GM12878 (cell line): Measurements from ENCODE around the gene NLN. TPM values are rescaled to one million over a fixed set of nuclear protein-coding genes. Genes with fewer than 3 reads are reported as not detected.

Experiments
- ATAC-seq: fragments of 200-7000 bp; cut with Tn5 transposase; 3 replicates; pipeline ENCODE4 v1.9.1; 2020; ENCODE audit warnings: mild to moderate bottlenecking, moderate library complexity
- BruUV-seq: library from RNA; stranded (reverse); fragments of 400-500 nt; replicated peaks from 2 replicates; lab custom pipeline; 2021; lab: Mats Ljungman, UMichigan
- CTCF ChIA-PET: fragments of 300-600 bp; sonication (Branson Sonifier 250); formaldehyde crosslinking; extraction: SDS; loops from one replicate; lab custom pipeline; 2021; ENCODE audit warnings: inconsistent platforms; lab: Yijun Ruan, JAX
- POLR2A ChIA-PET: fragments of 350-600 bp; formaldehyde crosslinking; extraction: SDS; loops from one replicate; lab custom pipeline; 2021; ENCODE audit warnings: inconsistent platforms; lab: Charles Lee
- RAD21 ChIA-PET: fragments of 300-600 bp; sonication (Branson Sonifier 250); formaldehyde crosslinking; loops from one replicate; lab custom pipeline; 2023; ENCODE audit warnings: antibody characterized with exemption; ENCODE audit not compliant: unreplicated experiment; lab: Charles Lee
- SMC1A ChIA-PET: fragments of 300-600 bp; sonication (Branson Sonifier 250); formaldehyde crosslinking; loops from one replicate; lab custom pipeline; 2023; ENCODE audit not compliant: unreplicated experiment, uncharacterized antibody; lab: Charles Lee
- DNase-seq: peaks from one replicate; pipeline ENCODE4 v3.0.0-alpha.2; 2011; ENCODE audit warnings: low read depth, low spot score
- FAIRE-seq: peaks from 3 replicates; lab custom pipeline; 2011; peaks lifted over from hg19 to GRCh38; lab: Jason Lieb, UNC
- H2AFZ ChIP-seq: 2 replicates; pipeline ENCODE4 v1.6.0; 2011; ENCODE audit warnings: low read depth, low read length, control low read depth; ENCODE audit not compliant: control insufficient read depth
- H3K27ac ChIP-seq: 2 replicates; pipeline ENCODE4 v1.5.1; 2011; ENCODE audit warnings: control low read depth; ENCODE audit not compliant: control insufficient read depth, insufficient read depth
- H3K27me3 ChIP-seq, 2 experiments: replicated peaks in 1 of 2; 2 replicates each; pipeline versions ENCODE4 v1.6.0 to v1.6.1; 2011; ENCODE audit warnings: low read length in 1 of 2; ENCODE audit not compliant: control insufficient read depth in 2 of 2, insufficient read depth in 2 of 2
- H3K36me3 ChIP-seq, 2 experiments: 2 replicates each; pipeline ENCODE4 v1.5.1; 2011; ENCODE audit warnings: low read length in 1 of 2; ENCODE audit not compliant: control insufficient read depth in 2 of 2, insufficient read depth in 2 of 2
- H3K4me1 ChIP-seq: 2 replicates; pipeline ENCODE4 v1.6.1; 2011; ENCODE audit warnings: mild to moderate bottlenecking, low read length, moderate library complexity, mixed read lengths; ENCODE audit not compliant: control insufficient read depth, insufficient read depth
- H3K4me2 ChIP-seq: 2 replicates; pipeline ENCODE4 v1.6.0; 2011; ENCODE audit warnings: control low read depth; ENCODE audit not compliant: control insufficient read depth, insufficient read depth
- H3K4me3 ChIP-seq: fragments of 200-600 bp; sonication (generic); 2 replicates; pipeline ENCODE4 v1.5.1; 2016
- H3K79me2 ChIP-seq: 2 replicates; pipeline ENCODE4 v1.6.0; 2011; ENCODE audit warnings: low read length; ENCODE audit not compliant: control insufficient read depth, insufficient read depth
- H3K9ac ChIP-seq: 2 replicates; pipeline ENCODE4 v1.8.0; 2011; ENCODE audit warnings: low read length, control low read depth, mixed read lengths; ENCODE audit not compliant: control insufficient read depth, insufficient read depth
- H3K9me3 ChIP-seq: replicated peaks from 3 replicates; pipeline ENCODE4 v1.5.1; 2011; ENCODE audit warnings: mild to moderate bottlenecking, low read length; ENCODE audit not compliant: control insufficient read depth, insufficient read depth
- H4K20me1 ChIP-seq: 2 replicates; pipeline ENCODE4 v1.6.0; 2011; ENCODE audit not compliant: control insufficient read depth, insufficient read depth
- CREB1 ChIP-seq: IDR thresholded peaks from 2 replicates; pipeline ENCODE4 v1.6.1; 2012; ENCODE audit warnings: low read depth, mild to moderate bottlenecking, inconsistent platforms
- EED ChIP-seq: sonication (generic); IDR thresholded peaks from 2 replicates; pipeline ENCODE4 v1.6.1; 2016; ENCODE audit warnings: antibody characterized with exemption, low read depth
- EZH2 ChIP-seq: IDR thresholded peaks from 2 replicates; pipeline ENCODE4 v1.6.1; 2012; ENCODE audit warnings: low read depth, mild to moderate bottlenecking, control low read depth, inconsistent platforms, low read length, borderline replicate concordance; ENCODE audit not compliant: control insufficient read depth
- FOXM1 ChIP-seq: IDR thresholded peaks from 2 replicates; pipeline ENCODE4 v1.6.1; 2012; ENCODE audit warnings: low read depth, mild to moderate bottlenecking, inconsistent platforms, low read length, moderate library complexity
- HDGF ChIP-seq: fragments of 450-650 bp; IDR thresholded peaks from 2 replicates; pipeline ENCODE4 v1.6.1; 2016; ENCODE audit warnings: antibody characterized with exemption
- IRF5 ChIP-seq: fragments of 450-650 bp; IDR thresholded peaks from 2 replicates; pipeline ENCODE4 v1.6.1; 2017; ENCODE audit warnings: borderline replicate concordance
- MAX ChIP-seq: IDR thresholded peaks from 2 replicates; pipeline ENCODE4 v1.6.1; 2012; ENCODE audit warnings: low read depth, low read length, improper control_type of control experiment
- RAD51 ChIP-seq: fragments of 450-650 bp; IDR thresholded peaks from 2 replicates; pipeline ENCODE4 v1.6.1; 2016; ENCODE audit warnings: moderate library complexity, mild to moderate bottlenecking, inconsistent platforms
- SPI1 ChIP-seq: IDR thresholded peaks from 2 replicates; pipeline ENCODE4 v1.6.1; 2011; ENCODE audit warnings: low read depth, mild to moderate bottlenecking, low read length, moderate library complexity, borderline replicate concordance; ENCODE audit not compliant: insufficient read depth
- TARDBP ChIP-seq: IDR thresholded peaks from 2 replicates; pipeline ENCODE4 v1.6.1; 2016; ENCODE audit warnings: borderline replicate concordance
- TCF7 ChIP-seq: IDR thresholded peaks from 2 replicates; pipeline ENCODE4 v1.6.1; 2014; ENCODE audit warnings: antibody characterized with exemption, borderline replicate concordance
- YY1 ChIP-seq: IDR thresholded peaks from 2 replicates; pipeline ENCODE4 v1.6.1; 2011; ENCODE audit warnings: low read depth, mild to moderate bottlenecking, low read length
- WGBS: methylation state at CpG from one replicate; pipeline ENCODE4 v1.1.6; 2016; ENCODE audit warnings: low lambda C conversion rate; ENCODE audit not compliant: insufficient replicate concordance, insufficient coverage; ENCODE audit errors: missing lambda C conversion rate; 5-methylcytosine and 5-hydroxymethylcytosine counted together
- in situ Hi-C: fragments of 300-500 bp; cut with MboI; formaldehyde crosslinking; loops from 9 replicates; pipeline ENCODE4 v1.14.3; 2018; ENCODE audit warnings: mixed read lengths
- intact Hi-C: fragments of 100-400 bp; cut with micrococcal nuclease; formaldehyde crosslinking; loops from one replicate; pipeline ENCODE4 v1.14.2; 2022; ENCODE audit not compliant: unreplicated experiment
- polyA plus RNA-seq, 11 experiments: library from polyadenylated mRNA; depleted of rRNA in 4 of 11; unstranded in 6 of 11; stranded (reverse) in 5 of 11; fragments of >200 nt; fragmentation: Nextera tagmentation in 4 of 11; fragmentation: Illumina TruSeq in 1 of 11; extraction: Ambion mirVana in 4 of 11; extraction: Trizol in 1 of 11; gene quantifications; 1 replicate in 1 of 11; 2 replicates in 10 of 11; pipeline versions ENCODE4 v1.2.1 to v1.2.3, GENCODE V29; 2011 to 2016; ENCODE audit warnings: inconsistent platforms in 2 of 11, missing spikeins in 2 of 11, low read depth in 1 of 11
- total RNA-seq, 4 experiments: library from RNA; depleted of rRNA in 3 of 4; stranded (reverse); fragments of >200 nt in 3 of 4; fragmentation: Illumina TruSeq in 1 of 4; extraction: Trizol in 1 of 4; gene quantifications; 2 replicates each; pipeline versions ENCODE4 v1.2.1 to v1.2.3, GENCODE V29; 2013 to 2021
- TF ChIP-seq, protein P1 (sequence below): fragments of 450-650 bp; IDR thresholded peaks from 2 replicates; pipeline ENCODE4 v1.6.1; 2017; ENCODE audit warnings: low read depth, mild to moderate bottlenecking, moderate library complexity
- TF ChIP-seq, protein P2 (sequence below): fragments of 450-650 bp; IDR thresholded peaks from 2 replicates; pipeline ENCODE4 v1.6.1; 2016; ENCODE audit warnings: mild to moderate bottlenecking, moderate library complexity, borderline replicate concordance

The NLN gene
- total and polyA plus RNA-seq, 10 of the 15 experiments (the other 5 are each of a cell fraction or from before 2014, with no cell fraction given): 6.8 to 56.9 (median 33.3) TPM

GRCh38 chr5:65722575-65723403 is 784 bp downstream of the NLN start:
- POLR2A ChIA-PET: interaction anchor here (0.6 to 1.6 kb wide), 3 partner anchors 12 to 202 kb away, joined by 3 to 5 read pairs (median 3); no protein-coding TSS in a partner anchor
- H3K4me2 ChIP-seq: peak overlapping the region; percentile 71
- H3K4me1 ChIP-seq: peaks cover 12% of the 10 kb centered on the region
- peak overlapping the region; percentile 15 for H2AFZ ChIP-seq
- DNase-seq (no peak), ATAC-seq (peak; percentile 30), FAIRE-seq (peak; percentile 35)
- H4K20me1 ChIP-seq: no peaks in the 10 kb centered on the region
- TSS peak; percentile 84 for BruUV-seq
- H3K36me3 ChIP-seq: no peaks in the 10 kb centered on the region
- in situ Hi-C loops: no loop called here
- CTCF ChIA-PET: interaction anchor here (1.0 to 1.2 kb wide), 2 partner anchors 20 to 433 kb away, joined by 3 read pairs; no protein-coding TSS in a partner anchor
- no peaks in the 10 kb centered on the region for H3K9me3 ChIP-seq
- peak overlapping the region; percentile 65 for H3K9ac ChIP-seq
- peaks cover 42% of the 10 kb centered on the region for H3K79me2 ChIP-seq
- intact Hi-C loops: loop anchor here (5.0 kb wide), 2 partner anchors 105 to 205 kb away; partner anchors contain the start of gene ERBIN
- WGBS: 16% methylated on average over 28 of the region's 28 CpGs
- no peaks in the 10 kb centered on the region for H3K27me3 ChIP-seq
- H3K4me3 ChIP-seq: peak overlapping the region; percentile 77
- SMC1A ChIA-PET: interaction anchor here (0.8 to 1.0 kb wide), 2 partner anchors 15 to 97 kb away, joined by 3 read pairs; no protein-coding TSS in a partner anchor
- RAD21 ChIA-PET: interaction anchor here (0.6 to 1.6 kb wide), 6 partner anchors 20 to 912 kb away, joined by 3 to 4 read pairs (median 3); no protein-coding TSS in a partner anchor
- peak overlapping the region; percentile 45 for H3K27ac ChIP-seq
- TF ChIP-seq HDGF: no peak
- TF ChIP-seq FOXM1: no peak
- TF ChIP-seq IRF5: no peak
- TF ChIP-seq TCF7: no peak
- peak; percentile 53; the same call in 1 of the 2 replicates for TF ChIP-seq SPI1
- TF ChIP-seq YY1: no peak
- TF ChIP-seq CREB1: no peak
- TF ChIP-seq EZH2: no peak
- TF ChIP-seq MAX: 0 out of 2 replicates have a peak, but pooled peaks have one; percentile 1
- TF ChIP-seq EED: 0 out of 2 replicates have a peak, but pooled peaks have one; percentile 13
- TF ChIP-seq TARDBP: no peak
- TF ChIP-seq, protein P1, sequence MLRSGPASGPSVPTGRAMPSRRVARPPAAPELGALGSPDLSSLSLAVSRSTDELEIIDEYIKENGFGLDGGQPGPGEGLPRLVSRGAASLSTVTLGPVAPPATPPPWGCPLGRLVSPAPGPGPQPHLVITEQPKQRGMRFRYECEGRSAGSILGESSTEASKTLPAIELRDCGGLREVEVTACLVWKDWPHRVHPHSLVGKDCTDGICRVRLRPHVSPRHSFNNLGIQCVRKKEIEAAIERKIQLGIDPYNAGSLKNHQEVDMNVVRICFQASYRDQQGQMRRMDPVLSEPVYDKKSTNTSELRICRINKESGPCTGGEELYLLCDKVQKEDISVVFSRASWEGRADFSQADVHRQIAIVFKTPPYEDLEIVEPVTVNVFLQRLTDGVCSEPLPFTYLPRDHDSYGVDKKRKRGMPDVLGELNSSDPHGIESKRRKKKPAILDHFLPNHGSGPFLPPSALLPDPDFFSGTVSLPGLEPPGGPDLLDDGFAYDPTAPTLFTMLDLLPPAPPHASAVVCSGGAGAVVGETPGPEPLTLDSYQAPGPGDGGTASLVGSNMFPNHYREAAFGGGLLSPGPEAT: no peak
- TF ChIP-seq RAD51: no peak
- TF ChIP-seq, protein P2, sequence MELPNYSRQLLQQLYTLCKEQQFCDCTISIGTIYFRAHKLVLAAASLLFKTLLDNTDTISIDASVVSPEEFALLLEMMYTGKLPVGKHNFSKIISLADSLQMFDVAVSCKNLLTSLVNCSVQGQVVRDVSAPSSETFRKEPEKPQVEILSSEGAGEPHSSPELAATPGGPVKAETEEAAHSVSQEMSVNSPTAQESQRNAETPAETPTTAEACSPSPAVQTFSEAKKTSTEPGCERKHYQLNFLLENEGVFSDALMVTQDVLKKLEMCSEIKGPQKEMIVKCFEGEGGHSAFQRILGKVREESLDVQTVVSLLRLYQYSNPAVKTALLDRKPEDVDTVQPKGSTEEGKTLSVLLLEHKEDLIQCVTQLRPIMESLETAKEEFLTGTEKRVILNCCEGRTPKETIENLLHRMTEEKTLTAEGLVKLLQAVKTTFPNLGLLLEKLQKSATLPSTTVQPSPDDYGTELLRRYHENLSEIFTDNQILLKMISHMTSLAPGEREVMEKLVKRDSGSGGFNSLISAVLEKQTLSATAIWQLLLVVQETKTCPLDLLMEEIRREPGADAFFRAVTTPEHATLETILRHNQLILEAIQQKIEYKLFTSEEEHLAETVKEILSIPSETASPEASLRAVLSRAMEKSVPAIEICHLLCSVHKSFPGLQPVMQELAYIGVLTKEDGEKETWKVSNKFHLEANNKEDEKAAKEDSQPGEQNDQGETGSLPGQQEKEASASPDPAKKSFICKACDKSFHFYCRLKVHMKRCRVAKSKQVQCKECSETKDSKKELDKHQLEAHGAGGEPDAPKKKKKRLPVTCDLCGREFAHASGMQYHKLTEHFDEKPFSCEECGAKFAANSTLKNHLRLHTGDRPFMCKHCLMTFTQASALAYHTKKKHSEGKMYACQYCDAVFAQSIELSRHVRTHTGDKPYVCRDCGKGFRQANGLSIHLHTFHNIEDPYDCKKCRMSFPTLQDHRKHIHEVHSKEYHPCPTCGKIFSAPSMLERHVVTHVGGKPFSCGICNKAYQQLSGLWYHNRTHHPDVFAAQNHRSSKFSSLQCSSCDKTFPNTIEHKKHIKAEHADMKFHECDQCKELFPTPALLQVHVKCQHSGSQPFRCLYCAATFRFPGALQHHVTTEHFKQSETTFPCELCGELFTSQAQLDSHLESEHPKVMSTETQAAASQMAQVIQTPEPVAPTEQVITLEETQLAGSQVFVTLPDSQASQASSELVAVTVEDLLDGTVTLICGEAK: no peak
